ENCODE data around the gene ARHGAP10.

Gene ARHGAP10

GRCh38 chr4:147963839-147964238, 232.0 kb downstream of the ARHGAP10 start:
- no peak for TF ChIP-seq ZNF274 (IDR thresholded peaks at IDR 0.05; ENCODE audit: low read depth, low read length)
- H3K4me3 ChIP-seq (ENCODE audit: low read length), result no peak overlapping the region

- no peak overlapping the region for H3K4me3 ChIP-seq (ENCODE audit: low read length)
These were observed 232.5 kb downstream of the ARHGAP10 start for GRCh38 chr4:147964266-147964880.

GRCh38 chr4:147965056-147965455, 233.2 kb downstream of the ARHGAP10 start:
- H3K4me3 ChIP-seq (ENCODE audit: low read length), result no peak overlapping the region
- no peak for TF ChIP-seq ZNF274 (IDR thresholded peaks at IDR 0.05; ENCODE audit: low read depth, low read length)

More at GRCh38 chr4:147964266-147964880, 232.5 kb downstream of the ARHGAP10 start:
- TF ChIP-seq ZNF274 (IDR thresholded peaks at IDR 0.05; ENCODE audit: low read depth, low read length), result no peak

- H3K4me3 ChIP-seq (ENCODE audit: low read length), result no peak overlapping the region
- no peak for TF ChIP-seq ZNF274 (IDR thresholded peaks at IDR 0.05; ENCODE audit: low read depth, low read length)
These were observed 234.0 kb downstream of the ARHGAP10 start for GRCh38 chr4:147965873-147966272.

GRCh38 chr4:147968641-147969040, 236.8 kb downstream of the ARHGAP10 start:
- H3K4me3 ChIP-seq (ENCODE audit: low read length), result no peak overlapping the region
- TF ChIP-seq ZNF274 (IDR thresholded peaks at IDR 0.05; ENCODE audit: low read depth, low read length), result no peak

GRCh38 chr4:147969573-147970385, 237.9 kb downstream of the ARHGAP10 start:
- H3K4me3 ChIP-seq (ENCODE audit: low read length), result no peak overlapping the region; the same call in 1 of the 2 replicates
- TF ChIP-seq ZNF274 (IDR thresholded peaks at IDR 0.05; ENCODE audit: low read depth, low read length), result no peak

GRCh38 chr4:147971116-147971515, 239.2 kb downstream of the ARHGAP10 start:
- TF ChIP-seq ZNF274 (IDR thresholded peaks at IDR 0.05; ENCODE audit: low read depth, low read length), result no peak
- no peak overlapping the region for H3K4me3 ChIP-seq (ENCODE audit: low read length)

- H3K4me3 ChIP-seq (ENCODE audit: low read length), result no peak overlapping the region
- TF ChIP-seq ZNF274 (IDR thresholded peaks at IDR 0.05; ENCODE audit: low read depth, low read length), result no peak
These were observed 243.4 kb downstream of the ARHGAP10 start for GRCh38 chr4:147975325-147975724.

- TF ChIP-seq ZNF274 (IDR thresholded peaks at IDR 0.05; ENCODE audit: low read depth, low read length), result no peak
These were observed 244.3 kb downstream of the ARHGAP10 start for GRCh38 chr4:147975933-147976928.

GRCh38 chr4:147980586-147980985, 248.7 kb downstream of the ARHGAP10 start:
- no peak for TF ChIP-seq ZNF274 (IDR thresholded peaks at IDR 0.05; ENCODE audit: low read depth, low read length)
- no peak overlapping the region for H3K4me3 ChIP-seq (ENCODE audit: low read length)

More at GRCh38 chr4:147975933-147976928, 244.3 kb downstream of the ARHGAP10 start:
- no peak overlapping the region for H3K4me3 ChIP-seq (ENCODE audit: low read length)

- TF ChIP-seq ZNF274 (IDR thresholded peaks at IDR 0.05; ENCODE audit: low read depth, low read length), result no peak
- no peak overlapping the region for H3K4me3 ChIP-seq (ENCODE audit: low read length)
These were observed 249.4 kb downstream of the ARHGAP10 start for GRCh38 chr4:147981305-147981704.

GRCh38 chr4:147984065-147984777, 252.3 kb downstream of the ARHGAP10 start:
- TF ChIP-seq ZNF274 (IDR thresholded peaks at IDR 0.05; ENCODE audit: low read depth, low read length), result no peak
- no peak overlapping the region for H3K4me3 ChIP-seq (ENCODE audit: low read length)

- no peak for TF ChIP-seq ZNF274 (IDR thresholded peaks at IDR 0.05; ENCODE audit: low read depth, low read length)
These were observed 252.9 kb downstream of the ARHGAP10 start for GRCh38 chr4:147984778-147985138.

More at GRCh38 chr4:147984778-147985138, 252.9 kb downstream of the ARHGAP10 start:
- H3K4me3 ChIP-seq (ENCODE audit: low read length), result no peak overlapping the region

All from GM08714 (cell line).